NB4 (cell line): Measurements from ENCODE around the gene PLIN3.
"Not testable (repeated sequence)": the region's sequence is repeated elsewhere in the genome, so short reads cannot be mapped to it uniquely, and the experiment has no call there.

Source experiments
- CTCF ChIP-seq: IDR thresholded peaks from one replicate; pipeline ENCODE4 v1.5.1; 2012; ENCODE audit warnings: low read depth, low read length
- MAX ChIP-seq: IDR thresholded peaks from 2 replicates; pipeline ENCODE4 v1.6.1; 2011; ENCODE audit warnings: low read depth, low read length
- POLR2A ChIP-seq: IDR thresholded peaks from 2 replicates; pipeline ENCODE4 v1.6.1; 2011; ENCODE audit warnings: mild to moderate bottlenecking; ENCODE audit not compliant: insufficient read length; ENCODE audit errors: extremely low read depth

- TF ChIP-seq CTCF, POLR2A, MAX: not testable (repeated sequence)
Measured at GRCh38 chr19:4805140-4805539, 62.3 kb downstream of the PLIN3 start.
